ENCODE results near the gene ZNF506.
A peak's percentile ranks its signal among the peaks of the same experiment; 100 is the strongest.
"Not testable (repeated sequence)": the region's sequence is repeated elsewhere in the genome, so short reads cannot be mapped to it uniquely, and the experiment has no call there.

Gene ZNF506

GRCh38 chr19:19745496-19746285, 75.9 kb downstream of the ZNF506 start:
- peak; percentile 15 for DNase-seq (ENCODE audit: low spot score)

GRCh38 chr19:19744641-19745040, 76.9 kb downstream of the ZNF506 start:
- DNase-seq (ENCODE audit: low spot score): peak; percentile 7

- not testable (repeated sequence) for DNase-seq (ENCODE audit: low spot score)
These were observed 77.6 kb downstream of the ZNF506 start for GRCh38 chr19:19743921-19744320.

GRCh38 chr19:19743176-19743575, 78.4 kb downstream of the ZNF506 start:
- DNase-seq (ENCODE audit: low spot score): no peak

- DNase-seq (ENCODE audit: low spot score): peak; percentile 4
These were observed 78.8 kb downstream of the ZNF506 start for GRCh38 chr19:19742773-19743172.

All from iPS-NIHi11 (cell line).